ENCODE results near the gene ZFYVE21.

DNA sequence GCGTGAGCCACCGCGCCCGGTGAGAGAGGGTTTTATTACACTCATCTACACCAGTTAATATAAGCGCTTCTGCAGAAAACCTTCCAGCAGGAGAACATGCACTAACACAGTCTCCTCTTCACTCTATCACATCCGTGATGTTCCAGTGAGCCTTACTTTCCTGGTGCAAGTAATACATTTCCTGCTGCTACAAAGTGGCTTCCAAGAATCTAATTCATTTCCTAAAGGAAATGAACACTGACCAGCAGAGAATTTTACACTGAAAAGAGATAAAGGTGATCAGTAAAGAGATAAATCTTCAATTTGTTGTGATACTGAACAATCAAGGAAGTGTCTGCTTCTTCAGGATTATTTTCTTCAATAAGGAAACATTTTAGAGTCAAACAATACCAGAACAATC lies 39.5 kb downstream of the ZFYVE21 start:
- TF ChIP-seq POLR2A (IDR thresholded peaks at IDR 0.05) (no peak), POLR2AphosphoS5 (IDR thresholded peaks at IDR 0.05) (no peak), EP300 (IDR thresholded peaks at IDR 0.05) (no peak)
- TF ChIP-seq, protein P1, sequence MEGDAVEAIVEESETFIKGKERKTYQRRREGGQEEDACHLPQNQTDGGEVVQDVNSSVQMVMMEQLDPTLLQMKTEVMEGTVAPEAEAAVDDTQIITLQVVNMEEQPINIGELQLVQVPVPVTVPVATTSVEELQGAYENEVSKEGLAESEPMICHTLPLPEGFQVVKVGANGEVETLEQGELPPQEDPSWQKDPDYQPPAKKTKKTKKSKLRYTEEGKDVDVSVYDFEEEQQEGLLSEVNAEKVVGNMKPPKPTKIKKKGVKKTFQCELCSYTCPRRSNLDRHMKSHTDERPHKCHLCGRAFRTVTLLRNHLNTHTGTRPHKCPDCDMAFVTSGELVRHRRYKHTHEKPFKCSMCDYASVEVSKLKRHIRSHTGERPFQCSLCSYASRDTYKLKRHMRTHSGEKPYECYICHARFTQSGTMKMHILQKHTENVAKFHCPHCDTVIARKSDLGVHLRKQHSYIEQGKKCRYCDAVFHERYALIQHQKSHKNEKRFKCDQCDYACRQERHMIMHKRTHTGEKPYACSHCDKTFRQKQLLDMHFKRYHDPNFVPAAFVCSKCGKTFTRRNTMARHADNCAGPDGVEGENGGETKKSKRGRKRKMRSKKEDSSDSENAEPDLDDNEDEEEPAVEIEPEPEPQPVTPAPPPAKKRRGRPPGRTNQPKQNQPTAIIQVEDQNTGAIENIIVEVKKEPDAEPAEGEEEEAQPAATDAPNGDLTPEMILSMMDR (IDR thresholded peaks at IDR 0.05) = no peak
